Loucy (cell line): ENCODE data around the gene BBOF1.

Source experiments
- H2AFZ ChIP-seq: fragments of 200-600 bp; sonication (generic); 2 replicates; pipeline ENCODE4 v1.6.0; 2016; ENCODE audit warnings: antibody characterized with exemption, mild to moderate bottlenecking, low read length, moderate library complexity
- H3F3A ChIP-seq: fragments of 200-600 bp; 2 replicates; pipeline ENCODE4 v1.6.0; 2016; ENCODE audit warnings: antibody characterized with exemption, low read depth, mild to moderate bottlenecking
- H3K27me3 ChIP-seq: fragments of 200-600 bp; sonication (generic); 2 replicates; pipeline ENCODE4 v1.6.1; 2014; ENCODE audit warnings: low read length, mild to moderate bottlenecking; ENCODE audit not compliant: insufficient read depth, poor library complexity, severe bottlenecking
- H3K36me3 ChIP-seq: fragments of 200-600 bp; sonication (generic); 2 replicates; pipeline ENCODE4 v1.6.1; 2016; ENCODE audit warnings: low read length; ENCODE audit not compliant: insufficient read depth
- H3K4me1 ChIP-seq: fragments of 200-600 bp; sonication (generic); 2 replicates; pipeline ENCODE4 v1.5.1; 2014; ENCODE audit warnings: low read length, mild to moderate bottlenecking; ENCODE audit not compliant: insufficient read depth, poor library complexity, severe bottlenecking
- H3K4me2 ChIP-seq: fragments of 200-600 bp; sonication (generic); 2 replicates; pipeline ENCODE4 v1.6.0; 2014; ENCODE audit warnings: antibody characterized with exemption, low read length, low read depth, mild to moderate bottlenecking; ENCODE audit not compliant: poor library complexity, severe bottlenecking
- H3K4me3 ChIP-seq: fragments of 200-600 bp; sonication (generic); 2 replicates; pipeline ENCODE4 v1.5.1; 2014; ENCODE audit warnings: low read length, mild to moderate bottlenecking, mixed read lengths; ENCODE audit not compliant: poor library complexity, severe bottlenecking
- H3K79me2 ChIP-seq: fragments of 200-600 bp; sonication (generic); 2 replicates; pipeline ENCODE4 v1.6.1; 2014; ENCODE audit warnings: low read length; ENCODE audit not compliant: insufficient read depth
- H3K9ac ChIP-seq: fragments of 200-600 bp; sonication (generic); 2 replicates; pipeline ENCODE4 v1.6.0; 2014; ENCODE audit warnings: mild to moderate bottlenecking, low read depth, low read length, moderate library complexity; ENCODE audit not compliant: poor library complexity, severe bottlenecking
- H3K9me2 ChIP-seq: fragments of 200-600 bp; sonication (generic); replicated peaks from 2 replicates; pipeline ENCODE4 v1.6.1; 2016; ENCODE audit warnings: low read depth, low read length, mixed read lengths
- H3K9me3 ChIP-seq: fragments of 200-600 bp; sonication (generic); 2 replicates; pipeline ENCODE4 v1.6.1; 2014; ENCODE audit warnings: mild to moderate bottlenecking, antibody characterized with exemption, low read length, low read depth; ENCODE audit not compliant: insufficient read depth
- H4K20me1 ChIP-seq: fragments of 200-600 bp; sonication (generic); 2 replicates; pipeline ENCODE4 v1.6.0; 2014; ENCODE audit warnings: antibody characterized with exemption, low read length, mild to moderate bottlenecking; ENCODE audit not compliant: insufficient read depth, poor library complexity, severe bottlenecking
- CTCF ChIP-seq: fragments of 200-600 bp; sonication (generic); conservative IDR thresholded peaks from 2 replicates; pipeline ENCODE4 v1.5.1; 2014; ENCODE audit warnings: mild to moderate bottlenecking, antibody characterized with exemption, low read length
- EZH2phosphoT487 ChIP-seq: fragments of 200-600 bp; IDR thresholded peaks from 2 replicates; pipeline ENCODE4 v1.6.1; 2018; ENCODE audit warnings: antibody characterized with exemption, mild to moderate bottlenecking, moderate library complexity, borderline replicate concordance

The BBOF1 gene

GRCh38 chr14:74018174-74018585, 969 bp upstream of the BBOF1 start:
- no peaks in the 10 kb centered on the region for H3K9me3 ChIP-seq
- H3K9ac ChIP-seq: peak overlapping the region; percentile 87
- no peaks in the 10 kb centered on the region for H4K20me1 ChIP-seq
- H3K4me1 ChIP-seq: peaks cover 3% of the 10 kb centered on the region
- H3K36me3 ChIP-seq: no peaks in the 10 kb centered on the region
- H3K79me2 ChIP-seq: no peaks in the 10 kb centered on the region
- H3K27me3 ChIP-seq: no peaks in the 10 kb centered on the region
- peak overlapping the region; percentile 75 for H3K4me2 ChIP-seq
- peak overlapping the region; percentile 93 for H2AFZ ChIP-seq
- no peaks in the 10 kb centered on the region for H3K9me2 ChIP-seq
- no peaks in the 10 kb centered on the region for H3F3A ChIP-seq
- TF ChIP-seq EZH2phosphoT487: no peak
- TF ChIP-seq CTCF: no peak
- peak overlapping the region; percentile 93 for H3K4me3 ChIP-seq

- H3K4me1 ChIP-seq: peaks cover 3% of the 10 kb centered on the region
- no peaks in the 10 kb centered on the region for H3K27me3 ChIP-seq
- H3K4me3 ChIP-seq: peak overlapping the region; percentile 93
- no peaks in the 10 kb centered on the region for H3K79me2 ChIP-seq
- H2AFZ ChIP-seq: peak overlapping the region; percentile 87
- H3K9ac ChIP-seq: peak overlapping the region; percentile 87
- no peaks in the 10 kb centered on the region for H3K36me3 ChIP-seq
- H4K20me1 ChIP-seq: no peaks in the 10 kb centered on the region
- H3F3A ChIP-seq: no peaks in the 10 kb centered on the region
- H3K9me3 ChIP-seq: no peaks in the 10 kb centered on the region
- no peaks in the 10 kb centered on the region for H3K9me2 ChIP-seq
- TF ChIP-seq EZH2phosphoT487 (no peak), CTCF (no peak)
- peak overlapping the region; percentile 77 for H3K4me2 ChIP-seq
Measured at GRCh38 chr14:74019408-74020137, 424 bp downstream of the BBOF1 start.

- peaks cover 3% of the 10 kb centered on the region for H3K4me1 ChIP-seq
- no peaks in the 10 kb centered on the region for H4K20me1 ChIP-seq
- H3K36me3 ChIP-seq: no peaks in the 10 kb centered on the region
- H3K9ac ChIP-seq: no peak overlapping the region
- H3K9me3 ChIP-seq: no peaks in the 10 kb centered on the region
- H3K4me2 ChIP-seq: no peak overlapping the region
- no peaks in the 10 kb centered on the region for H3K27me3 ChIP-seq
- no peaks in the 10 kb centered on the region for H3K9me2 ChIP-seq
- H2AFZ ChIP-seq: no peak overlapping the region
- H3K79me2 ChIP-seq: no peaks in the 10 kb centered on the region
- no peaks in the 10 kb centered on the region for H3F3A ChIP-seq
- TF ChIP-seq EZH2phosphoT487: no peak
- TF ChIP-seq CTCF: no peak
- no peak overlapping the region for H3K4me3 ChIP-seq
Measured at GRCh38 chr14:74022346-74022745, 3.2 kb downstream of the BBOF1 start.
